K562 (cell line): Measurements from ENCODE around the gene IGF1R. TPM values are rescaled to one million over a fixed set of nuclear protein-coding genes. Genes with fewer than 3 reads are reported as not detected.

Experiments used
- ATAC-seq: fragments of 200-7000 bp; cut with Tn5 transposase; 3 replicates; pipeline ENCODE4 v1.9.1; 2020; ENCODE audit warnings: moderate library complexity
- BruUV-seq: library from RNA; stranded (reverse); fragments of 400-500 nt; replicated peaks from 2 replicates; lab custom pipeline; 2021; lab: Mats Ljungman, UMichigan
- CTCF ChIA-PET: fragments of 300-600 bp; formaldehyde crosslinking; extraction: SDS; loops from one replicate; lab custom pipeline; 2021; ENCODE audit warnings: low intra/inter-chr PET ratio; lab: Yijun Ruan, JAX
- POLR2A ChIA-PET: fragments of 300-600, 350-650 bp; sonication (Branson Sonifier 250); formaldehyde crosslinking; extraction: SDS; loops from one replicate; lab custom pipeline; 2021; ENCODE audit warnings: antibody characterized with exemption, inconsistent platforms; lab: Yijun Ruan, JAX
- DNase-seq, 4 experiments: peaks; one replicate each; pipeline versions ENCODE4 v3.0.0 to v3.0.0-alpha.2; 2011 to 2018; ENCODE audit warnings: low spot score in 3 of 4, mixed read lengths in 3 of 4; ENCODE audit errors: extremely low read depth in 1 of 4
- FAIRE-seq: peaks from 2 replicates; lab custom pipeline; 2011; peaks lifted over from hg19 to GRCh38; lab: Jason Lieb, UNC
- H2AFZ ChIP-seq: 2 replicates; pipeline ENCODE4 v1.6.0; 2011; ENCODE audit warnings: low read depth, low read length, control low read depth, inconsistent platforms
- H3K27ac ChIP-seq: fragments of 200-600 bp; 3 replicates; pipeline ENCODE4 v1.8.0; 2011; ENCODE audit warnings: low read depth, mild to moderate bottlenecking, control low read depth, inconsistent platforms, low read length, moderate library complexity, mixed read lengths; ENCODE audit errors: extremely low read depth
- H3K27me3 ChIP-seq, 2 experiments: fragments of 300-600 bp in 1 of 2; 2 replicates in 1 of 2; 3 replicates in 1 of 2; pipeline versions ENCODE4 v1.6.0 to v1.8.0; 2011; ENCODE audit warnings: inconsistent platforms in 2 of 2, low read length in 2 of 2, mild to moderate bottlenecking in 1 of 2, mixed read lengths in 1 of 2, moderate library complexity in 1 of 2; ENCODE audit not compliant: control insufficient read depth in 2 of 2, insufficient read depth in 2 of 2
- H3K36me3 ChIP-seq: fragments of 300-600 bp; 3 replicates; pipeline ENCODE4 v1.8.0; 2011; ENCODE audit warnings: mild to moderate bottlenecking, low read length, inconsistent platforms; ENCODE audit not compliant: control insufficient read depth, insufficient read depth
- H3K4me1 ChIP-seq, 2 experiments: fragments of 200-600 bp in 1 of 2; replicated peaks in 1 of 2; 2 replicates in 1 of 2; 3 replicates in 1 of 2; pipeline versions ENCODE4 v1.5.1 to v1.8.0; 2011; ENCODE audit warnings: inconsistent platforms in 2 of 2, low read length in 2 of 2, mild to moderate bottlenecking in 1 of 2, mixed read lengths in 1 of 2, moderate library complexity in 1 of 2; ENCODE audit not compliant: control insufficient read depth in 2 of 2, insufficient read depth in 2 of 2
- H3K4me2 ChIP-seq: 2 replicates; pipeline ENCODE4 v1.6.1; 2011; ENCODE audit warnings: low read length, control low read depth, inconsistent platforms, mixed read lengths; ENCODE audit not compliant: insufficient read depth
- H3K4me3 ChIP-seq: fragments of 200-600 bp; sonication (generic), shearing (Covaris generic); 2 replicates; pipeline ENCODE4 v1.5.1; 2016; ENCODE audit warnings: control low read depth, inconsistent platforms
- H3K79me2 ChIP-seq: fragments of 200-600 bp; 3 replicates; pipeline ENCODE4 v1.8.0; 2011; ENCODE audit warnings: low read length, inconsistent platforms; ENCODE audit not compliant: control insufficient read depth, insufficient read depth
- H3K9ac ChIP-seq, 2 experiments: 2 replicates each; pipeline versions ENCODE4 v1.6.0 to v1.6.1; 2011; ENCODE audit warnings: low read depth in 2 of 2, low read length in 2 of 2, control low read depth in 1 of 2, inconsistent platforms in 1 of 2, mild to moderate bottlenecking in 1 of 2, mixed read lengths in 1 of 2; ENCODE audit not compliant: insufficient read depth in 1 of 2
- H3K9me1 ChIP-seq: one replicate; pipeline ENCODE4 v1.6.0; 2011; ENCODE audit warnings: inconsistent platforms, mild to moderate bottlenecking, low read length, moderate library complexity; ENCODE audit not compliant: control insufficient read depth, insufficient read depth
- H3K9me3 ChIP-seq: replicated peaks from 2 replicates; pipeline ENCODE4 v1.5.1; 2011; ENCODE audit warnings: low read depth, low read length, inconsistent platforms; ENCODE audit not compliant: control insufficient read depth, insufficient read depth
- H4K20me1 ChIP-seq: replicated peaks from 2 replicates; pipeline ENCODE4 v1.6.1; 2011; ENCODE audit warnings: low read length, inconsistent platforms, mixed read lengths; ENCODE audit not compliant: control insufficient read depth, insufficient read depth
- ARID1B ChIP-seq: fragments of 450-650 bp; IDR thresholded peaks from 2 replicates; pipeline ENCODE4 v1.6.1; 2016; ENCODE audit warnings: antibody characterized with exemption, mild to moderate bottlenecking, inconsistent platforms
- CXXC5 ChIP-seq: fragments of 250-450 bp; sonication (Bioruptor Pico); IDR thresholded peaks from 2 replicates; pipeline ENCODE4 v1.8.0; 2022; ENCODE audit warnings: inconsistent platforms, mild to moderate bottlenecking, moderate library complexity
- HMGN3 ChIP-seq: IDR thresholded peaks from 2 replicates; pipeline ENCODE4 v1.6.1; 2011; ENCODE audit warnings: borderline replicate concordance, low read depth, mild to moderate bottlenecking, mixed read lengths, low read length; ENCODE audit not compliant: insufficient read length; ENCODE audit errors: extremely low read depth
- NEUROD1 ChIP-seq: fragments of 150-350 bp; IDR thresholded peaks from 2 replicates; pipeline ENCODE4 v1.6.1; 2014; ENCODE audit warnings: borderline replicate concordance, low read length, low read depth; ENCODE audit not compliant: partially characterized antibody
- NR2C1 ChIP-seq, 2 experiments: fragments of 450-650 bp; IDR thresholded peaks; 2 replicates each; pipeline ENCODE4 v1.6.1; 2017; ENCODE audit warnings: mild to moderate bottlenecking in 2 of 2, antibody characterized with exemption in 1 of 2, inconsistent platforms in 1 of 2, missing compliant biosample characterization in 1 of 2, missing genetic modification characterization in 1 of 2
- NRF1 ChIP-seq, 2 experiments: fragments of 450-650 bp; IDR thresholded peaks in 1 of 2; conservative IDR thresholded peaks in 1 of 2; 2 replicates each; pipeline ENCODE4 v1.6.1; 2014; ENCODE audit warnings: mild to moderate bottlenecking in 2 of 2
- ZNF445 ChIP-seq: fragments of 250-450 bp; sonication (Bioruptor Pico); IDR thresholded peaks from 2 replicates; pipeline ENCODE4 v1.4.0; 2020; ENCODE audit warnings: low read depth, mild to moderate bottlenecking, moderate library complexity
- WGBS: fragments of 100-300 bp; shearing (Covaris generic); methylation state at CpG from one replicate; pipeline ENCODE4 v1.1.6; 2016; ENCODE audit warnings: low coverage, mixed read lengths; ENCODE audit not compliant: insufficient coverage; ENCODE audit errors: missing lambda C conversion rate; 5-methylcytosine and 5-hydroxymethylcytosine counted together
- in situ Hi-C: fragments of 300-500 bp; cut with MboI; formaldehyde crosslinking; loops from 4 replicates; pipeline ENCODE4 v1.15.0; 2018; ENCODE audit warnings: inconsistent platforms, mixed read lengths
- intact Hi-C: fragments of 100-400 bp; cut with micrococcal nuclease; formaldehyde crosslinking; loops from 2 replicates; pipeline ENCODE4 v1.14.2; 2022
- polyA plus RNA-seq, 8 experiments: library from polyadenylated mRNA; depleted of rRNA in 4 of 8; stranded (reverse) in 5 of 8; unstranded in 3 of 8; fragments of >200 nt; fragmentation: Nextera tagmentation in 2 of 8; fragmentation: Illumina TruSeq in 1 of 8; extraction: Ambion mirVana in 2 of 8; extraction: Trizol in 1 of 8; gene quantifications; 2 replicates each; pipeline versions ENCODE4 v1.2.1 to v1.2.3, GENCODE V29; 2011 to 2014; ENCODE audit warnings: inconsistent platforms in 1 of 8, missing spikeins in 1 of 8
- total RNA-seq, 7 experiments: library from RNA; depleted of rRNA in 6 of 7; stranded (reverse); fragments of >200 nt in 6 of 7; fragmentation: Illumina TruSeq in 2 of 7; extraction: Trizol in 2 of 7; gene quantifications; 2 replicates each; pipeline versions ENCODE4 v1.2.1 to v1.2.3, GENCODE V29; 2011 to 2021; ENCODE audit warnings: low replicate concordance in 1 of 7
- TF ChIP-seq, protein P1 (sequence below), 3 experiments: IDR thresholded peaks in 2 of 3; conservative IDR thresholded peaks in 1 of 3; 2 replicates each; pipeline ENCODE4 v1.5.1; 2011 to 2012; ENCODE audit warnings: low read length in 3 of 3, mild to moderate bottlenecking in 3 of 3, control low read depth in 2 of 3, improper control_type of control experiment in 1 of 3, inconsistent platforms in 1 of 3, low read depth in 1 of 3, mixed read lengths in 1 of 3, moderate library complexity in 1 of 3; ENCODE audit not compliant: insufficient read depth in 2 of 3
- TF ChIP-seq, protein P2 (sequence below), 2 experiments: IDR thresholded peaks in 1 of 2; conservative IDR thresholded peaks in 1 of 2; 2 replicates each; pipeline ENCODE4 v1.6.1; 2016; ENCODE audit warnings: low read depth in 2 of 2, mild to moderate bottlenecking in 1 of 2, missing compliant biosample characterization in 1 of 2, missing genetic modification characterization in 1 of 2, moderate library complexity in 1 of 2
- TF ChIP-seq, protein P3 (sequence below): fragments of 250-450 bp; sonication (Bioruptor Pico); IDR thresholded peaks from 2 replicates; pipeline ENCODE4 v1.8.0; 2022; ENCODE audit warnings: moderate library complexity, mild to moderate bottlenecking, inconsistent platforms
- TF ChIP-seq, protein P4 (sequence below): fragments of 450-650 bp; formaldehyde crosslinking; IDR thresholded peaks from 2 replicates; pipeline ENCODE4 v1.4.0; 2020; ENCODE audit warnings: mild to moderate bottlenecking, moderate library complexity

Gene IGF1R
- total and polyA plus RNA-seq, 9 of the 15 experiments (the other 6 are each of a cell fraction or from before 2014, with no cell fraction given): 0.35 to 8.0 (median 1.6) TPM

DNA sequence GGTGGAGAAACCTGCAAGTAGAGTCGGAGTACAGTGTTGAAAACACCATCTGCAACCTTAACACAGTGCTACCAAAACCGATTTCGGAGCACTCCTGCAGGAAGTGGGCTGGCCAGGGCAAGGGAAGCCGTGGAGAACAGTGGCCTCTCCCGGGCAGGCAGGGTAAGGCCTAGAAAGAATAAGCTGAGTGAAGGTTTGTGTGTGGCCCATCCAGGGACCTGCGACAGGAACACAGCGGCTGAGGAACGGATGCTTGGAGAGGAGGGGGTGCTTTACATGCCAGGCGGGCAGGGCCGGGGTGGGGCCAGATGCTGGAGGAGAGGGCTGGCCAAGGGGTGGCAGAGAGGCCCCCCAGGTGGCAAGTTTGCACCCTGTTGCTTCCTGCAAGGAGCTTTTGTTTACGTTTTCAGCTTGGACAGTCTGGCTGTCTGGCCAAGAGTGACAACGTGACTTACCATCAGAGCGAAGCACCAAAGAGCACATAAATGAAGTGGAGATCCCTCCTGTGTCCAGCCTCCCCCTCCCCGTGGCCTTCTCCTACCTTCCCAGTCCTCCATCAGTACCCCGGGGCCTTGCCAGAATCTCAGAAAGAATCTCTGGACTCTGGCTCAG, 202.7 kb downstream of the IGF1R start (continued):
- TF ChIP-seq, protein P1, sequence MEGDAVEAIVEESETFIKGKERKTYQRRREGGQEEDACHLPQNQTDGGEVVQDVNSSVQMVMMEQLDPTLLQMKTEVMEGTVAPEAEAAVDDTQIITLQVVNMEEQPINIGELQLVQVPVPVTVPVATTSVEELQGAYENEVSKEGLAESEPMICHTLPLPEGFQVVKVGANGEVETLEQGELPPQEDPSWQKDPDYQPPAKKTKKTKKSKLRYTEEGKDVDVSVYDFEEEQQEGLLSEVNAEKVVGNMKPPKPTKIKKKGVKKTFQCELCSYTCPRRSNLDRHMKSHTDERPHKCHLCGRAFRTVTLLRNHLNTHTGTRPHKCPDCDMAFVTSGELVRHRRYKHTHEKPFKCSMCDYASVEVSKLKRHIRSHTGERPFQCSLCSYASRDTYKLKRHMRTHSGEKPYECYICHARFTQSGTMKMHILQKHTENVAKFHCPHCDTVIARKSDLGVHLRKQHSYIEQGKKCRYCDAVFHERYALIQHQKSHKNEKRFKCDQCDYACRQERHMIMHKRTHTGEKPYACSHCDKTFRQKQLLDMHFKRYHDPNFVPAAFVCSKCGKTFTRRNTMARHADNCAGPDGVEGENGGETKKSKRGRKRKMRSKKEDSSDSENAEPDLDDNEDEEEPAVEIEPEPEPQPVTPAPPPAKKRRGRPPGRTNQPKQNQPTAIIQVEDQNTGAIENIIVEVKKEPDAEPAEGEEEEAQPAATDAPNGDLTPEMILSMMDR (IDR thresholded peaks at IDR 0.05 in 2 of 3, conservative IDR thresholded peaks at IDR 0.05 in 1 of 3; ENCODE audit: insufficient read depth in 2 of 3, low read depth in 1 of 3, low read length in 3 of 3): peak; percentile 54 to 58 (median 55)
- TF ChIP-seq, all 486 proteins: peak for 5

DNA sequence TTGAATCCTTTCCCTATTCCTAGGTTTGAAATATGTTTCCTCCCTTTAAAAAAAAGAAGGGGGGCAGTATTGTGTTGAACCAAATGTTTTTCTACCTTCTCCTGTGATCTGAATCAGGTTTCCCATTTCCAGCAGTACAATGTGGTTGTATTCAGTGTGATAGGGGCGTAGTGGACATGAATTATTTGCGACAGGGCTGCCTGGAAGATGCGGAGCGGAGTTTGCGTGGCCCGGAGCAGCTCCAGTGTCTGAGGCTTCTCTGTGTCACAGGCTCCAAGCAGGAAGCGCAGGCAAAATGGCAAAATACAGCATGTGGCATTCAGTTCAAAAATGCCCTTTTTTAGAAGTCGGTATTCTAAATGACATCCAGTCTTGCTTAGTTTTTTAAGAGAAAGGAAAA, 204.8 kb downstream of the IGF1R start:
- ATAC-seq (peak; percentile 91), FAIRE-seq (peak; percentile 66), DNase-seq (peak; percentile 50 to 55 (median 53))
- H3K9ac ChIP-seq: no peak overlapping the region
- no peaks in the 10 kb centered on the region for H3K9me1 ChIP-seq
- no peaks in the 10 kb centered on the region for H3K36me3 ChIP-seq
- no peak overlapping the region for H3K4me3 ChIP-seq
- no peak overlapping the region for H3K27ac ChIP-seq
- H3K27me3 ChIP-seq: peaks cover 21 to 62% of the 10 kb centered on the region in 2 experiments
- H2AFZ ChIP-seq: no peak overlapping the region
- peaks cover 0 to 8% of the 10 kb centered on the region in 2 experiments; a peak in 1 of 5 replicates for H3K4me1 ChIP-seq
- no peaks in the 10 kb centered on the region for H3K79me2 ChIP-seq
- no peak overlapping the region for H3K4me2 ChIP-seq
- H4K20me1 ChIP-seq: peaks cover 34% of the 10 kb centered on the region
- BruUV-seq: no TSS peak
- in situ Hi-C loops: no loop called here
- intact Hi-C loops: loop anchor here (1.0 kb wide), 1 partner anchor 205 kb away; the partner anchor contains the start of gene IGF1R
- ChIA-PET POLR2A (no interaction called here), CTCF (no interaction called here)
- WGBS: 0% methylated on average over 8 of the region's 8 CpGs
- H3K9me3 ChIP-seq: no peaks in the 10 kb centered on the region
- TF ChIP-seq, protein P2, sequence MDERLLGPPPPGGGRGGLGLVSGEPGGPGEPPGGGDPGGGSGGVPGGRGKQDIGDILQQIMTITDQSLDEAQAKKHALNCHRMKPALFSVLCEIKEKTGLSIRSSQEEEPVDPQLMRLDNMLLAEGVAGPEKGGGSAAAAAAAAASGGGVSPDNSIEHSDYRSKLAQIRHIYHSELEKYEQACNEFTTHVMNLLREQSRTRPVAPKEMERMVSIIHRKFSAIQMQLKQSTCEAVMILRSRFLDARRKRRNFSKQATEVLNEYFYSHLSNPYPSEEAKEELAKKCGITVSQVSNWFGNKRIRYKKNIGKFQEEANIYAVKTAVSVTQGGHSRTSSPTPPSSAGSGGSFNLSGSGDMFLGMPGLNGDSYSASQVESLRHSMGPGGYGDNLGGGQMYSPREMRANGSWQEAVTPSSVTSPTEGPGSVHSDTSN (CRISPR knock-in tag; IDR thresholded peaks at IDR 0.05; ENCODE audit: low read depth): no peak
- TF ChIP-seq, protein P2 (tag; conservative IDR thresholded peaks at IDR 0.05; ENCODE audit: low read depth): peak; percentile 93
- TF ChIP-seq CXXC5 (CRISPR knock-in tag) (no peak; the same call in 1 of the 2 replicates), NEUROD1 (peak; percentile 79), HMGN3 (no peak), NRF1 (conservative IDR thresholded peaks at IDR 0.05 in 1 of 2, IDR thresholded peaks at IDR 0.05 in 1 of 2) (0 out of 4 replicates have a peak, but pooled peaks of 1 of the 2 experiments have one; percentile 15), ARID1B (no peak), ZNF445 (CRISPR knock-in tag) (no peak), NR2C1 (IDR thresholded peaks at IDR 0.05) (no peak), NR2C1 (tag; IDR thresholded peaks at IDR 0.05) (no peak)
- TF ChIP-seq, protein P3, sequence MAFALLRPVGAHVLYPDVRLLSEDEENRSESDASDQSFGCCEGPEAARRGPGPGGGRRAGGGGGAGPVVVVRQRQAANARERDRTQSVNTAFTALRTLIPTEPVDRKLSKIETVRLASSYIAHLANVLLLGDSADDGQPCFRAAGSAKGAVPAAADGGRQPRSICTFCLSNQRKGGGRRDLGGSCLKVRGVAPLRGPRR (CRISPR knock-in tag): no peak
- TF ChIP-seq, protein P4, sequence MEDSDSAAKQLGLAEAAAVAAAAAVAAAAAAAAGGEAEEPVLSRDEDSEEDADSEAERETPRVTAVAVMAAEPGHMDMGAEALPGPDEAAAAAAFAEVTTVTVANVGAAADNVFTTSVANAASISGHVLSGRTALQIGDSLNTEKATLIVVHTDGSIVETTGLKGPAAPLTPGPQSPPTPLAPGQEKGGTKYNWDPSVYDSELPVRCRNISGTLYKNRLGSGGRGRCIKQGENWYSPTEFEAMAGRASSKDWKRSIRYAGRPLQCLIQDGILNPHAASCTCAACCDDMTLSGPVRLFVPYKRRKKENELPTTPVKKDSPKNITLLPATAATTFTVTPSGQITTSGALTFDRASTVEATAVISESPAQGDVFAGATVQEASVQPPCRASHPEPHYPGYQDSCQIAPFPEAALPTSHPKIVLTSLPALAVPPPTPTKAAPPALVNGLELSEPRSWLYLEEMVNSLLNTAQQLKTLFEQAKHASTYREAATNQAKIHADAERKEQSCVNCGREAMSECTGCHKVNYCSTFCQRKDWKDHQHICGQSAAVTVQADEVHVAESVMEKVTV (CRISPR knock-in tag): no peak
